OCI-LY3 (cell line): ENCODE results near the gene KATNAL2.

Experiments
- EZH2phosphoT487 ChIP-seq: fragments of 200-600 bp; shearing (Covaris generic); IDR thresholded peaks from 2 replicates; pipeline ENCODE4 v1.6.1; 2018; ENCODE audit warnings: antibody characterized with exemption, mixed run types, low read depth
- TF ChIP-seq, protein P1 (sequence below): fragments of 200-600, 300-600 bp; sonication (generic); IDR thresholded peaks from 2 replicates; pipeline ENCODE4 v1.5.1; 2014; ENCODE audit warnings: antibody characterized with exemption, low read length, low read depth

- no peak for TF ChIP-seq EZH2phosphoT487
- TF ChIP-seq, protein P1, sequence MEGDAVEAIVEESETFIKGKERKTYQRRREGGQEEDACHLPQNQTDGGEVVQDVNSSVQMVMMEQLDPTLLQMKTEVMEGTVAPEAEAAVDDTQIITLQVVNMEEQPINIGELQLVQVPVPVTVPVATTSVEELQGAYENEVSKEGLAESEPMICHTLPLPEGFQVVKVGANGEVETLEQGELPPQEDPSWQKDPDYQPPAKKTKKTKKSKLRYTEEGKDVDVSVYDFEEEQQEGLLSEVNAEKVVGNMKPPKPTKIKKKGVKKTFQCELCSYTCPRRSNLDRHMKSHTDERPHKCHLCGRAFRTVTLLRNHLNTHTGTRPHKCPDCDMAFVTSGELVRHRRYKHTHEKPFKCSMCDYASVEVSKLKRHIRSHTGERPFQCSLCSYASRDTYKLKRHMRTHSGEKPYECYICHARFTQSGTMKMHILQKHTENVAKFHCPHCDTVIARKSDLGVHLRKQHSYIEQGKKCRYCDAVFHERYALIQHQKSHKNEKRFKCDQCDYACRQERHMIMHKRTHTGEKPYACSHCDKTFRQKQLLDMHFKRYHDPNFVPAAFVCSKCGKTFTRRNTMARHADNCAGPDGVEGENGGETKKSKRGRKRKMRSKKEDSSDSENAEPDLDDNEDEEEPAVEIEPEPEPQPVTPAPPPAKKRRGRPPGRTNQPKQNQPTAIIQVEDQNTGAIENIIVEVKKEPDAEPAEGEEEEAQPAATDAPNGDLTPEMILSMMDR: no peak
These were observed 1.4 kb upstream of the KATNAL2 start for GRCh38 chr18:46915800-46916550.
